SHP77 treated with DMSO at 0.1 percent for 48 hours (cell line): ENCODE data around the gene GFI1B.
"Not testable (repeated sequence)": the region's sequence is repeated elsewhere in the genome, so short reads cannot be mapped to it uniquely, and the experiment has no call there.

Experiments
- DNase-seq: peaks from one replicate; lab custom pipeline; 2025; lab: John Stamatoyannopoulos, UW

The GFI1B gene

GRCh38 chr9:132978451-132979131 lies at the start of gene GFI1B:
GFI1B (plus strand) TSS chr9:132978694; CDS start chr9:132986679, 7,985 bp downstream.
- DNase-seq: no peak

DNA sequence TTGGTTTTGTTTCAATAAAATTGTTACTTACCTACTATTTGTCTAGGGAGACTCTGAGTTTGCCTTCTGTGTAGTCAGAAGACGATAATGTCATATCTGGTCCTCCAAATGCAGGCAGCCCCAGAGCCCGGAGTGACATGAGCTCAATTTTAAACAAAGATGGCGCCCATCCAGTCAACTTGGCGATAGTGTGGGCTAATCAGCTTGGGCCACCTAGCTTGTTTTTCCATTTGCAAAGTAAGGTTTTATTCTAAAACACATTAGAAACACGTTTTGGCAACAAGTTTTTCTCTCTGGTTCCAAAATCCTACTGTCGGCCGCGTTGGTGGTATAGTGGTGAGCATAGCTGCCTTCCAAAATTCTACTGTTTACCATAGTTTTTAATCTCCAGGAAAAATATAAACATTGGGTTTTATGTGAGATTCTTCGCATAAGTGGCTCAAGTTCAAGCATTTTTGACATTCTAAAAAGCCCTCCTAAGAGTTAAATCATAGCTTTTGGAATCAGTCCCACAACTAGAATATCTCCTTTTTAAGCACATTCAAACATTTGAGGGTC lies 47.2 kb upstream of the GFI1B start:
- DNase-seq: no peak

GRCh38 chr9:132935026-132935425 lies 43.5 kb upstream of the GFI1B start:
- no peak for DNase-seq

- DNase-seq: no peak
These were observed 41.0 kb upstream of the GFI1B start for GRCh38 chr9:132937463-132937901.

- no peak for DNase-seq
These were observed 39.3 kb upstream of the GFI1B start for GRCh38 chr9:132939169-132939568.

DNA sequence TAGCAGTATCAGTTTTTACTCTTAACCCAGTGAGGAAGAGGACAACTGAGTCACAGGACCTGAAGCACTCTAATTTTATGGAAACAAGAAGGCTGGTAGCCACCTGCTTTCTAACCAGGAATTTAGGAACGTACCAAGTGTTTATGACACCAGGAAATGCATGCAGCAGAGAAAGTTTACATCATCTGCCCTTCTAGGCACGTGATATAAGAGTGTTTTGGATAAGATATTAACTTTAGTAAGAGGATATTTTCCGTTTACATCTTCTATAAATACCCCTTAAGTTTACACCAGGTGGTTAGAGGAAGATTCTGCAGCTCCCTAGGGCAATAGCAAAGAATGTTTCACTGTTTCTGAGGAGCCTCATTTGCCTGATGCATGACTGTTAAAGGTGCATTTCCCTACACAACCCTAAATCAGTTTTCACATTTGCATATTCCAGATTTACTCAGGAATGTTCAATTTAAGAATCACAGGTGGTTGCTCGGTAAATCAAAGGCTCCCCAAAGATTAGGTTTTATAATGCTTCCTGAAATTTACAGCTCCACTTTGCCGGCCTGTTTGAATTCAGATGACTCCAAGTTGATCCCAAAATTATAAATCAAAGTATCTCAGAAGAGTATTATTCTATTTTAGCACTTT lies 35.8 kb upstream of the GFI1B start:
- DNase-seq: no peak

GRCh38 chr9:132943651-132944293 lies 34.7 kb upstream of the GFI1B start:
- DNase-seq: no peak

GRCh38 chr9:132944294-132945185 lies 34.0 kb upstream of the GFI1B start, which contains the start of gene TSC1:
TSC1 (minus strand) TSS chr9:132944616; CDS start chr9:132928872, 15,744 bp downstream.
- DNase-seq: peak; percentile 56

GRCh38 chr9:132945186-132946130 lies 33.0 kb upstream of the GFI1B start:
- no peak for DNase-seq

GRCh38 chr9:132946211-132946610 lies 32.3 kb upstream of the GFI1B start:
- DNase-seq: no peak

DNA sequence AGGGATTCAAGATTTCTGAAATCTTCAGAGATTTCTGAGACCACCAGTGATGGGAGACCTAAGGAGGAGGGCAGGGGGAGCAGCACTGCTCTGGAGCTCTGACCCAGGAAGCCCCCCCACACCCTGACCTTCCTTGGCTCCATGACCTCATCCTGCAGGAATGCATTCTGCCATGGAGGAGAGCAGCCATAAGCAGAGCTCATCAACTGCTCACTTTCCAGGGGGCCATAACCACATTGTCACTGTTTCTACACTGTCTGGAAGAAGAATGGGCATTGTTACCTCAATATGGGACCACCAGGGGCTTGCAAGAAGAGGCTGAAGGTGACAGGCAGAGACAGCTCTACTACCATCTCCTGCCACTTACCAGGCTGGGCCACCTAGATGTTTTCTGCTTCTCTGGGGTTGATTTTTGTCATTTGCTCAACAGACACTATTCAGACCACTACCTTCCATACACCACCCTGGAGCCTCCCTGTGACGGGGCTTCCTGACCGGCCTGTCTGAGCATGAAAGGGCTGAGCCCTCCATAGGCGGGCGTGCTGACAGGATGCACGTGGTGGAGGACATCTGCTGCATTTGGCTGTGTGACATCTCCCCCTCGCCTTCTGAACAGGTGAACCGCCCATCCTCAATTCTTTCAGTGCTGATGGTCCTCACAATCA lies 31.7 kb upstream of the GFI1B start:
- no peak for DNase-seq

DNA sequence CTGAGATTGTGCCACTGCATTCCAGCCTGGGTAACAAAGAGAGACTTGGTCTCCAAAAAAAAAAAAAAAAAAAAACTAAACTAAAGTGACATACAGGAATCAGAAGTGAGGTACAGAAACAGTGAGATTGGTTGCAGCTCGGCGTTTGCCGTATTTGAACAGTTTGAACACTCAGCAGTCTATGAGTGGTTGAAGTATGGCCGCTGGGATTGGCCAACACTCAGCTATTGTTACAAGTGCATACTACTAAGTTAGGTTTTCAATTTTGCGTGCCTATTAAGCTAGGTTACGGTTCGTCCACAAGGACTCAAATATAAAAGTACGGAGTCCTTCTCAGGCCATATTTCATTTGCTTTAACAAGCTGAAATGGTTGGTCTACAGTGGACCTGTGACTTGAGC lies 30.7 kb upstream of the GFI1B start:
- DNase-seq: no peak

GRCh38 chr9:132948482-132949050 lies 29.9 kb upstream of the GFI1B start:
- DNase-seq: no peak

DNA sequence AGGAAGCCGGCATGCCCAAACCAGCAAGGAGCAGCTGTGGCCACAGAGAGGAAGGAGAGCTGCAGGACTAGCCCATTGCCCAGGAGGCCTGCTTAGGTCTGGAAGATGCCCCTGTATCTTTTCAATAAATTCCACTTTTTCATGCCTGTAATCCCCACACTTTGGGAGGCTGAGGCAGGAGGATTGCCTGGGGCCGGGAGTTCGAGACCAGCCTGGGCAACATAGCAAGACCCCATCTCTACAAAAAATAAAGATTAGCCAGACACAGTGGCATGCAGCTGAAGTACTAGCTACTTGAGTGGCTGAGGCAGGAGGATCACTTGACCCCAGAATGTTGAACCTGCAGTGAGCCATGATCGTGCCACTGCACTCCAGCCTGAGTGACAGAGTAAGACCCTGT lies 28.8 kb upstream of the GFI1B start:
- no peak for DNase-seq

- no peak for DNase-seq
These were observed 23.4 kb upstream of the GFI1B start for GRCh38 chr9:132955123-132955522.

- DNase-seq: no peak
These were observed 22.7 kb upstream of the GFI1B start for GRCh38 chr9:132955768-132956167.

DNA sequence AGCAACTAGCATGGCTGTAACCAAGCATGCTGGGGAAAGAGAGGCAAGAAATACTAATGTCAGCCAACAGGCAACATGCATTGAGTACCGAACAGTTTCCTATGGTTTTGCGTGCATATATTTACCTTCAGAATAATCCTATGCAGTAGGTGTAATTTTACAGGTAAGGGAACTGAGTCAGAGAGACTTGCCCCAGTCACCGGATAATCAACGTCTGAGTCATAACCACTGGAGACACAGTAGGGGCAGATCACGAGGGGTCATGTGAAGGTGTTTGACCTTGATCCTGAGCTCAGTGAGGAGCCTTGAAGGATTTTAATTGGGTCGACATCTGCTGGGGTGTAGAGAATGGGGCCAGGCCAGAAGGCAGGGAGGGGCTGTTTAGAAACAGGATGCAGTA lies 20.7 kb upstream of the GFI1B start:
- DNase-seq: no peak

GRCh38 chr9:132961002-132961401 lies 17.5 kb upstream of the GFI1B start:
- DNase-seq: no peak

GRCh38 chr9:132965478-132965877 lies 13.0 kb upstream of the GFI1B start:
- no peak for DNase-seq

DNA sequence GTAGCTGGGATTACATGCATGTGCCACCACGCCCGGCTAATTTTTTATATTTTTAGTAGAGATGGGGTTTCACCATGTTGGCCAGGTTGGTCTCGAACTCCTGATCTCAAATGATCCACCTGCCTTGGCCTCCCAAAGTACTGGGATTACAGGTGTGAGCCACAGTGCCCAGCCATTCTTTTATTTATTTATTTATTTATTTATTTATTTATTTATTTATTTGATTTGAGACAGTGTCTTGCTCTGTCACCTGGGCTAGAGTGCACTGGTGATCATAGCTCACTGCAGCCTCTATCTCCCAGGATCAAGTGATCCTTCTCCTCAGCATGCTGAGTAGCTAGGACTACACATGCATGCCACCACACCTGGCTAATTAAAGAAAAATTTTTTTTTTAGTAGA lies 10.6 kb upstream of the GFI1B start:
- DNase-seq: not testable (repeated sequence)
